SJCRH30 (cell line): ENCODE measurements around the gene FCN3. TPM values are rescaled to one million over a fixed set of nuclear protein-coding genes. Genes with fewer than 3 reads are reported as not detected.

ENCODE experiments used
- DNase-seq, 2 experiments: peaks; one replicate each; pipeline ENCODE4 v3.0.0-alpha.2; 2015 to 2020
- H3K27ac ChIP-seq: fragments of 250-450 bp; sonication (Bioruptor Pico); 2 replicates; pipeline ENCODE4 v1.5.1; 2020; ENCODE audit warnings: mild to moderate bottlenecking, moderate library complexity
- H3K27me3 ChIP-seq: fragments of 250-450 bp; sonication (Bioruptor Pico); 2 replicates; pipeline ENCODE4 v1.5.1; 2020; ENCODE audit warnings: mild to moderate bottlenecking, moderate library complexity
- H3K36me3 ChIP-seq: fragments of 250-450 bp; sonication (Bioruptor Pico); 2 replicates; pipeline ENCODE4 v1.5.1; 2020; ENCODE audit warnings: mild to moderate bottlenecking, moderate library complexity
- H3K4me1 ChIP-seq: fragments of 250-450 bp; sonication (Bioruptor Pico); 2 replicates; pipeline ENCODE4 v1.5.1; 2020; ENCODE audit warnings: mild to moderate bottlenecking, moderate library complexity
- H3K4me3 ChIP-seq: fragments of 250-450 bp; sonication (Bioruptor Pico); 2 replicates; pipeline ENCODE4 v1.5.1; 2020; ENCODE audit warnings: mild to moderate bottlenecking, moderate library complexity
- H3K9me3 ChIP-seq: fragments of 250-450 bp; sonication (Bioruptor Pico); replicated peaks from 2 replicates; pipeline ENCODE4 v1.5.1; 2020; ENCODE audit warnings: mild to moderate bottlenecking, moderate library complexity
- total RNA-seq: library from RNA; depleted of rRNA; stranded (reverse); fragments of >200 nt; shearing (Covaris generic); gene quantifications from 2 replicates; pipeline ENCODE4 v1.2.3, GENCODE V29; 2014

Gene FCN3
- total RNA-seq, 1 experiment from 2014 or later = not detected

DNA sequence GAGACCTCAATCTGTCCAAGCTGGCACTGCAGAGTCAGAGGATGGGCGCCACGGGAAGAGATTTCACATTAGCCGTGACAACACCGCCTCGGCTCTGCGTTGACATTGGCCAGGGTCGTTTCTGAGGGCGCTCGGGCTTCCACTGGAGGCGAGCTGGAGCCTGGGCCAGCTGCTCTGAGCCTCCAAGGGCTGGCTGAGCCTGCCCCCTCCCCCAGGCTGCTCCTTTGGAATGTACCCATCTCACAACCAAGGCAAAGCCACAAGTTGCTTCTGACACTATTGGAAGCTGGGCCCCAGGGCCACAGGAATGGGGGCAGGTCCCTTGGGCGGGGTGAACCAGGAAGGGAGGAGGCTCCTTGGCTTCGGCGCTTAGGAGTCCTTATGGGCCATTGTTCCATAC, 30.4 kb upstream of the FCN3 start:
- peaks cover 1% of the 10 kb centered on the region for H3K36me3 ChIP-seq
- no peaks in the 10 kb centered on the region for H3K27me3 ChIP-seq
- H3K4me3 ChIP-seq = no peak overlapping the region
- peak overlapping the region; percentile 82 for H3K27ac ChIP-seq
- H3K9me3 ChIP-seq = no peaks in the 10 kb centered on the region
- H3K4me1 ChIP-seq = peaks cover 30% of the 10 kb centered on the region
- DNase-seq = peak; percentile 69 to 72

DNA sequence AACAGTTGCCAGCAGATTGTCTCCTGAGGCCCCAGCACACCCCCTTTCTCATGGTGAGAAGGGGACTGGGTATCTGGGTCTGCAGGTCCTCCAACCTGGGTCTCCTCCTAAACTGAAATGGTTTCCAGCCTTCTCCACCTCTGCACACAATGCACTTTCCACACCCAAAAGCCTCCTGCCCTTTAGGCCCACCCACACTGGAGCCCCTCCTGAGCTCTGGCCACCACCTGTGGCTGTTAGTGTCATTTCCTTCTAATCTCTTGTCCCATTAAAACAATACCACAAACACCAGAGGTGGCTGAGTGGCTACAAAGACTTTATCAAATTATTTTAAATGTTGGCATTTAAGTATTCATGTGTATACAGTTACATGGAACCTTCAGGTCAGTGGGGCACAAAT, 29.3 kb upstream of the FCN3 start:
- Histone ChIP-seq H3K9me3 (no peaks in the 10 kb centered on the region), H3K27ac (peak overlapping the region; percentile 82), H3K36me3 (no peaks in the 10 kb centered on the region; the same call in 1 of the 2 replicates), H3K4me1 (peaks cover 30% of the 10 kb centered on the region), H3K27me3 (no peaks in the 10 kb centered on the region), H3K4me3 (peak overlapping the region; percentile 18)
- no peak for DNase-seq

GRCh38 chr1:27403065-27403726, 28.6 kb upstream of the FCN3 start:
- DNase-seq = peak; percentile 94
- H3K4me1 ChIP-seq = peaks cover 30% of the 10 kb centered on the region
- no peaks in the 10 kb centered on the region for H3K27me3 ChIP-seq
- H3K9me3 ChIP-seq = no peaks in the 10 kb centered on the region
- peak overlapping the region; percentile 18 for H3K4me3 ChIP-seq
- no peaks in the 10 kb centered on the region for H3K36me3 ChIP-seq
- peak overlapping the region; percentile 82 for H3K27ac ChIP-seq

GRCh38 chr1:27402349-27402754, 27.7 kb upstream of the FCN3 start:
- H3K9me3 ChIP-seq = no peaks in the 10 kb centered on the region
- no peaks in the 10 kb centered on the region for H3K27me3 ChIP-seq
- H3K4me3 ChIP-seq = no peak overlapping the region; the same call in 1 of the 2 replicates
- peak; percentile 78 to 81 for DNase-seq
- peak overlapping the region; percentile 82 for H3K27ac ChIP-seq
- no peaks in the 10 kb centered on the region for H3K36me3 ChIP-seq
- H3K4me1 ChIP-seq = peaks cover 30% of the 10 kb centered on the region

DNA sequence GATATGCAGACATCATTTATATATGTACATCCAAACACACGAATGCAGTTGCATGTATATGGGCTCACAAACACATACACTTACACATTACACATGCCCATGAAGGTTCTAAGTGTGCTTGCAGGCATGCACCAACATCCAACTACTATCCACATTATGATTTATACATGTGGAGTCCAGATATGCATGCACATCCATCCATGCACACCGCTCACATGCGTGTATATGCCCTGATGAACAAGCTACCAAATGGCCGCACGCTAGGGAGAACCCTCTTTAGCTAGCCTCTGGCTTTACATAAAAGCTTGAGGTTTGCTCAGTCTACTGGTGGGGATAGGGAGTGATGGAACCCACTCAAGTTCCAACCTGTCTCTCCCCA, 26.3 kb upstream of the FCN3 start:
- DNase-seq = no peak
- H3K27me3 ChIP-seq = no peaks in the 10 kb centered on the region
- H3K36me3 ChIP-seq = no peaks in the 10 kb centered on the region
- no peak overlapping the region for H3K27ac ChIP-seq
- no peak overlapping the region for H3K4me3 ChIP-seq
- peaks cover 30% of the 10 kb centered on the region for H3K4me1 ChIP-seq
- H3K9me3 ChIP-seq = no peaks in the 10 kb centered on the region

DNA sequence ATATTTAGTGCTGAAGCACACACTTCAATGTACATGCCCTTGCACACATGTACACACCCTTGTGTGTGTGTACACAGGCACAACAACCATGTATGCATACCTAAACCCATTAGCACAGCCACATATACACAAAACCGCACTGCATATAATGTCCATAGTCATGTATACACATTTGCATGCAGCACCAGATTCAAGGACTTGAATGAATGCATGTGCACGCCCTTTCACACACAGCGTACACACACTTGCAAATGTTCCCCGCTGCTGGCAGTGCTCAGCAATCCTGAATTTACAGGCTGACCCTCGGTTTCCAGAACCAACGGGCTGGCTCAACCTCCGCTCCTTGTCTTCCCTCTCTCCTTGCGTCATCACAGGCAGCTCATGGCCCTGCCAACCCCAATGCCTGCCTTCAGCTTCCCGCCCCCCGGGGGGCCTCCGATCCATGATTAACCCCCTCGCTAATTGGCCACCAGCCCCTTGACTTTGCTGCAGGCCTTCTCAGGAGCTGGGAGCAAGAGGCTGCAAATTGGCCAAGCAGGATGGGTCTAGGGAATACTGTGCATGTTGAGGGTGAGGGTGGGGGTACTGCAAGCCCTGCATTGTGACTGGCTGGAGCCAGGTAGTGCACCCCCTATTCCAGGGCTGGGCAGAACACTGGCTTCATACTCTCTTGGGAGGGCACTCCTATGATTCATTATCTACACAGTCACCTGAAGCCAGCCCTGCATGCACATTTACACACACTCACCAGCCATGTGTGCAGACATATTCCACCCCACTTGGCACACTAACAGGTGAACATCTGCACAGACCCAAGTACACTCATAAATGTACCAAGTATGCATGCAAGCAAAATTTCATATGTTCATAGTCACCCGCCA, 25.7 kb upstream of the FCN3 start:
- H3K9me3 ChIP-seq = no peaks in the 10 kb centered on the region
- H3K27me3 ChIP-seq = no peaks in the 10 kb centered on the region
- H3K4me1 ChIP-seq = peaks cover 34% of the 10 kb centered on the region
- H3K27ac ChIP-seq = no peak overlapping the region
- DNase-seq = no peak
- H3K4me3 ChIP-seq = no peak overlapping the region
- H3K36me3 ChIP-seq = no peaks in the 10 kb centered on the region

GRCh38 chr1:27399251-27400025, 24.8 kb upstream of the FCN3 start:
- H3K27ac ChIP-seq = no peak overlapping the region
- DNase-seq = no peak
- H3K36me3 ChIP-seq = no peaks in the 10 kb centered on the region
- H3K4me1 ChIP-seq = peaks cover 29% of the 10 kb centered on the region
- H3K4me3 ChIP-seq = no peak overlapping the region
- H3K9me3 ChIP-seq = no peaks in the 10 kb centered on the region
- no peaks in the 10 kb centered on the region for H3K27me3 ChIP-seq

- Histone ChIP-seq H3K4me3 (no peak overlapping the region), H3K4me1 (peaks cover 21% of the 10 kb centered on the region), H3K27ac (no peak overlapping the region), H3K36me3 (no peaks in the 10 kb centered on the region), H3K9me3 (no peaks in the 10 kb centered on the region), H3K27me3 (no peaks in the 10 kb centered on the region)
- no peak for DNase-seq
These were observed 24.0 kb upstream of the FCN3 start for GRCh38 chr1:27398405-27399149.

DNA sequence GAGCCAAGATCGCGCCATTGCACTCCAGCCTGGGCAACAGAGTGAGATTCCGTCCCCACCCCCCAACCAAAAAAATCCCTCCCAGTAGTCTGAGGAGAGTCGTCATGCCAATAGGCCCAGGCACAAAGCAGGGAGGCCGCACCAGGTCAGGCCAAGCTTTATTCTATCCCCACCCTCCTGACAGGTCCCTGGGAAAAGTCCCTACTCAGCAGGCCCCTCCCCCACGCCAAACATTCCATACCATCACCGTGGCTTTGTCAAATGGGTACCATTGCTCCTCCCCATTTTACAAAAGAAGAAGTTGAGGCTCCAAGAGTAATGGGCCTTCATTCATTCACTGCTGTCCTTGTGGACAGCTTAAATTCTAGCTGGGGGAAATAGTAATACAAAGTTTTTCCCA, 23.1 kb upstream of the FCN3 start:
- DNase-seq = no peak
- Histone ChIP-seq H3K4me1 (peaks cover 16% of the 10 kb centered on the region), H3K27me3 (no peaks in the 10 kb centered on the region), H3K9me3 (no peaks in the 10 kb centered on the region), H3K36me3 (no peaks in the 10 kb centered on the region), H3K27ac (no peak overlapping the region), H3K4me3 (no peak overlapping the region)

DNA sequence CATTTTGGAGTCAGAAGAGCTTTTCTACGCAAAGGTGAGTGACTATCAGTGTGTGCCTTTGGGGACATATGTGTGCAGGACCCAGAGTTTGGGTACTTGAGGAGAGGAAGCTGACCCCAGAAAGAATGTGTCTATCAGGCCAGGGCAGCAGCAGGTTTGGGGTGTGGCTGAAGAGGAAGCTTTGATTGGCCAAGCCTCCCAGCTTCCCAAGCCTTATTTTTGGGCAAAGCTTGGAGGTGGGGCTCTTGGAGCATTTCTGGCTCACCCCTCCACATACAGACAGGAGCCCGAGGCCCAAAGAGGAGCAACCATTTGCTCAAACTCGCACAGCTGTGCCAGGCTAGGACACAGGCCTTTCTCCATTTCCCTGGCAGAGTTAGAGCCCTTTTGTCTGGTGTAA, 22.5 kb upstream of the FCN3 start:
- Histone ChIP-seq H3K36me3 (no peaks in the 10 kb centered on the region), H3K4me3 (no peak overlapping the region), H3K27ac (no peak overlapping the region), H3K4me1 (peaks cover 10% of the 10 kb centered on the region), H3K9me3 (no peaks in the 10 kb centered on the region), H3K27me3 (no peaks in the 10 kb centered on the region)
- DNase-seq = no peak

DNA sequence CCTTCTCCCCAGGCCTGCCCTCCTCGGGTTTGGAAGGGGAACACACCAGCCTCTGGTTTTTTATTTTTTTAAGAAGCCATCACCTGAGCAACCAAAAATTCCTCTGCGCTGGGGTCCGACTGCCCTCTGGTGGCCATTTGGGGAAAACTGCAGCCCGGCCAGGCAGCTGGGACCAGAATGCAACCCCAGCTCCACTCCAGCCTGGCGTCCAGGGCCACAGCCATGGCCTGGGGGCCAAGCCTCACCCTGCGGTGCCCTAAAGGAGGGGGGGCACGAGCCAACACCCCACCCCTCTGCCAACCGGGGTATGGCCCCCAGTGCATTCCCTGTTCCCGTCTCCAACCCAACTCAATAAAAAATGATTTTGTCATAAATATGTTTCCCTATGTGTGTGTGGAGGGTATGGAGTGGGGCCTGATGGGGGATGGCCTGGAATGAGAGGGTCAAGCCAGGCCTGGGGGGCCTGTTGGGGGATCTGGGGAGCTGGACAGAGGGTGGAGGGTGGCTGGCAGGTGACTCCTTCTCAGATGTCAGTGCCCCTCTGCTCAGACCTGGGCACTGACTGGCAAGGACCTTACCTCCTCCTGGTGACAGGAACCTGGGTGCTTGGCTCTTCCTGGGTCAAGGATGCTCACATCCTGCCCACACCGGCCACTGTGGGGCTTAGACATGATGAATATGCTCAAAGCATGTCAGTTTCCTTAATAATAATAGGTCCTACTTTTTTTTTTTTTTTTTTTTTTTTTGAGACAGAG, 21.0 kb upstream of the FCN3 start:
- no peak overlapping the region for H3K27ac ChIP-seq
- peaks cover 8% of the 10 kb centered on the region for H3K4me1 ChIP-seq

GRCh38 chr1:27394925-27395324, 20.3 kb upstream of the FCN3 start:
- Histone ChIP-seq H3K27ac (no peak overlapping the region), H3K9me3 (no peaks in the 10 kb centered on the region), H3K4me1 (peaks cover 8% of the 10 kb centered on the region), H3K27me3 (no peaks in the 10 kb centered on the region), H3K4me3 (no peak overlapping the region), H3K36me3 (no peaks in the 10 kb centered on the region)
- DNase-seq = no peak

More for the DNA sequence above, 21.0 kb upstream of the FCN3 start:
- Histone ChIP-seq H3K9me3 (no peaks in the 10 kb centered on the region), H3K4me3 (no peak overlapping the region), H3K36me3 (no peaks in the 10 kb centered on the region), H3K27me3 (no peaks in the 10 kb centered on the region)
- peak; percentile 72 to 87 for DNase-seq

- H3K36me3 ChIP-seq = no peaks in the 10 kb centered on the region
- DNase-seq = no peak
- H3K4me1 ChIP-seq = peaks cover 8% of the 10 kb centered on the region
- H3K9me3 ChIP-seq = no peaks in the 10 kb centered on the region
- H3K27ac ChIP-seq = no peak overlapping the region
- H3K4me3 ChIP-seq = no peak overlapping the region
- no peaks in the 10 kb centered on the region for H3K27me3 ChIP-seq
These were observed 19.6 kb upstream of the FCN3 start for GRCh38 chr1:27394282-27394658.
